Lower lobe of right lung (tissue), 2 donors: ENCODE results near the gene FGF21. TPM values are rescaled to one million over a fixed set of nuclear protein-coding genes. Genes with fewer than 3 reads are reported as not detected.

Experiments used
- ATAC-seq, 2 donors: fragments of 200-7000 bp; cut with Tn5 transposase; one replicate each; pipeline ENCODE4 v1.9.1; 2020 to 2022; ENCODE audit warnings: mild to moderate bottlenecking in 2 of 2, moderate library complexity in 2 of 2
- DNase-seq: peaks from one replicate; pipeline ENCODE4 v3.0.0-alpha.2; 2020
- H3K27ac ChIP-seq: fragments of 200-600 bp; one replicate; pipeline ENCODE4 v1.8.0; 2022
- H3K27me3 ChIP-seq: fragments of 200-600 bp; one replicate; pipeline ENCODE4 v1.8.0; 2022; ENCODE audit warnings: low read depth
- H3K36me3 ChIP-seq: fragments of 200-600 bp; one replicate; pipeline ENCODE4 v1.8.0; 2022; ENCODE audit warnings: mild to moderate bottlenecking
- H3K4me1 ChIP-seq: fragments of 200-600 bp; one replicate; pipeline ENCODE4 v1.8.0; 2022
- H3K4me3 ChIP-seq: fragments of 200-600 bp; one replicate; pipeline ENCODE4 v1.8.0; 2022; ENCODE audit warnings: mild to moderate bottlenecking
- H3K9me3 ChIP-seq: fragments of 200-600 bp; one replicate; pipeline ENCODE4 v1.8.0; 2022
- intact Hi-C: fragments of 100-400 bp; cut with DNase I; formaldehyde crosslinking; loops from one replicate; pipeline ENCODE4 v1.11.0; 2022
- long read RNA-seq: library from polyadenylated mRNA; unstranded; transcript quantifications from one replicate; pipeline ENCODE4 v2.0.0, GENCODE V29; 2021
- total RNA-seq: library from RNA; stranded (reverse); fragmentation: NEBNext Ultra II Directional; extraction: Animal tissue kit (Norgen Biotek cat#: 25700); gene quantifications from one replicate; pipeline ENCODE4 v1.2.1, GENCODE V29; 2021
- TF ChIP-seq, protein P1 (sequence below): fragments of 200-600 bp; IDR thresholded peaks from one replicate; pipeline ENCODE4 v1.8.0; 2022; ENCODE audit warnings: antibody characterized with exemption, mild to moderate bottlenecking
- donor health status: DM: no; HTN: yes; CAD: no; lungs with severe emphysema.

FGF21 gene, protein sequence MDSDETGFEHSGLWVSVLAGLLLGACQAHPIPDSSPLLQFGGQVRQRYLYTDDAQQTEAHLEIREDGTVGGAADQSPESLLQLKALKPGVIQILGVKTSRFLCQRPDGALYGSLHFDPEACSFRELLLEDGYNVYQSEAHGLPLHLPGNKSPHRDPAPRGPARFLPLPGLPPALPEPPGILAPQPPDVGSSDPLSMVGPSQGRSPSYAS
- total RNA-seq, result not detected
- long read RNA-seq, result 0 reads

DNA sequence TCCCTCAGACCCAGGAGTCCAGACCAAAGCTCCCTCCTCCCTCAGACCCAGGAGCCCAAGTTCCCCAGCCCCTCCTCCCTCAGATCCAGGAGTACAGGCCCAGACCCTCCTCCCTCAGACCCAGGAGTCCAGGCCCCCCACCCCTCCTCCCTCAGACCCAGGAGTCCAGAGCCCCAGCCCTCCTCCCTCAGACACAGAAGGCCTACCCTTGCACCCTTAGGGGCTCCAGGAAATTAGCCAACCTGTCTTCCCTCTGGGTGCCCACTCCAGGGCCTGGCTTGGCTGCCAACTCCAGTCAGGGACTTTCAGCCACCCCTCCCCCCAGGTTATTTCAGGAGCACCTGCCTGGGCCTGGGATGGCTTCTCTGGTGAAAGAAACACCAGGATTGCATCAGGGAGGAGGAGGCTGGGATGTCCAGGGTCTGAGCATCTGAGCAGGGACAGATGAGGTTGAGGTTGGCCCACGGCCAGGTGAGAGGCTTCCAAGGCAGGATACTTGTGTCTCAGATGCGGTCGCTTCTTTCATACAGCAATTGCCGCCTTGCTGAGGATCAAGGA, at the start of gene FGF21:
TSS of gene FGF21 (plus strand) at position 441 of the 558 bp plus-strand sequence. CDS start 713 bp downstream, outside the sequence.
- H3K4me1 ChIP-seq, result peaks cover 23% of the 10 kb centered on the region
- no peak within 1 kb of the TSS for H3K4me3 ChIP-seq
- peak within 1 kb of the TSS; percentile 75 for H3K27ac ChIP-seq
- H3K36me3 ChIP-seq, result no peaks in the 10 kb centered on the region
- intact Hi-C loops, result no loop called here
- TF ChIP-seq, protein P1, sequence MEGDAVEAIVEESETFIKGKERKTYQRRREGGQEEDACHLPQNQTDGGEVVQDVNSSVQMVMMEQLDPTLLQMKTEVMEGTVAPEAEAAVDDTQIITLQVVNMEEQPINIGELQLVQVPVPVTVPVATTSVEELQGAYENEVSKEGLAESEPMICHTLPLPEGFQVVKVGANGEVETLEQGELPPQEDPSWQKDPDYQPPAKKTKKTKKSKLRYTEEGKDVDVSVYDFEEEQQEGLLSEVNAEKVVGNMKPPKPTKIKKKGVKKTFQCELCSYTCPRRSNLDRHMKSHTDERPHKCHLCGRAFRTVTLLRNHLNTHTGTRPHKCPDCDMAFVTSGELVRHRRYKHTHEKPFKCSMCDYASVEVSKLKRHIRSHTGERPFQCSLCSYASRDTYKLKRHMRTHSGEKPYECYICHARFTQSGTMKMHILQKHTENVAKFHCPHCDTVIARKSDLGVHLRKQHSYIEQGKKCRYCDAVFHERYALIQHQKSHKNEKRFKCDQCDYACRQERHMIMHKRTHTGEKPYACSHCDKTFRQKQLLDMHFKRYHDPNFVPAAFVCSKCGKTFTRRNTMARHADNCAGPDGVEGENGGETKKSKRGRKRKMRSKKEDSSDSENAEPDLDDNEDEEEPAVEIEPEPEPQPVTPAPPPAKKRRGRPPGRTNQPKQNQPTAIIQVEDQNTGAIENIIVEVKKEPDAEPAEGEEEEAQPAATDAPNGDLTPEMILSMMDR, result no peak
- ATAC-seq (no peak), DNase-seq (no peak)
- no peaks in the 10 kb centered on the region for H3K9me3 ChIP-seq
- peaks cover 24% of the 10 kb centered on the region for H3K27me3 ChIP-seq

DNA sequence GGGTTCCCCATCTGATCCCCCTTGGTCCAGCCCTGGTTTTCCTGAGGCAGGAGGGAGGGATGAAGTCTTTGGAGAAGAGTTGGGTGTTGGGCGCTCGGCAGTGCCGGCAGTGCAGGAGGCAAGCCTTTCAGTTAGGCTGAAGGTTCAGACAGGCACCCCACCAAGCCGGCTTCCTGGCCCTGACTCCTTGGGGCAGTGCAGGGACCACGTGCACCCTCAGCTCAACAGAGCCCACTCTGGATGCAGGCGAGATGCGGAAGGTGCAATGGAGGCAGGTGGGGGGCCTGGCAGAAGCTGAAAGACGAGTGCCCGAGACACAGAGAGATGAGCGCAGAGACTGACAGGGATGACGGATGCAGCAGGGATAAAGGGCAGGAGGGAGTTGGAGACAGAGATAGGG, 46.9 kb upstream of the FGF21 start:
- intact Hi-C loops, result no loop called here
- Histone ChIP-seq H3K27ac (no peak overlapping the region), H3K9me3 (no peaks in the 10 kb centered on the region), H3K27me3 (no peaks in the 10 kb centered on the region), H3K36me3 (no peaks in the 10 kb centered on the region), H3K4me3 (no peak overlapping the region), H3K4me1 (peaks cover 8% of the 10 kb centered on the region)
- TF ChIP-seq, protein P1, result no peak
- ATAC-seq, result no peak
- no peak for DNase-seq

DNA sequence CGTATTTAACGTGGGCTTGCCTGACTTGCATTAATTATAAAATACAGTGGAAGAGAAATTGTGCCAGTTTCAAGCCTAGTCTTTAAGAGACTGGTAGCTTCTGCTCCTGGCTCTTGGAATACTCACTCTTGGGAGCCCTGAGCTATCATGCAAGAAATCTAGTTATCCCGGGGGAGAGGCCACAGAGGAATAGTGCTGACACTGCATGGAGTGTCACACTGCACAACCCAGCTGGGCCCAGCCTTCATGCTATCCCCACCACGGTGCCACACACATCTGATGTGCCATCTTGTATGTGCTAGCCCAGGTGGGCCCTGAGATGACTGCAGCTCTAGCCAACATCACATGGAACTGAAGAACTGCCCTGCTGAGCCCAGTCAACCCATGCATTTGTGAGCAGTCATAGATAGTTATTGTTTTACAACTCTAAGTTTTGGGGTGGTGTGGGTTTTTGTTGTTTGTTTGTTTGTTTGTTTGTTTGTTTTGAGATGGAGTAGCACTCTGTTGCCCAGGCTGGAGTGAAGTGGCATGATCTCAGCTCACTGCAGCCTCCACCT, 44.1 kb upstream of the FGF21 start:
- no peaks in the 10 kb centered on the region for H3K27me3 ChIP-seq
- DNase-seq (no peak), ATAC-seq (no peak)
- no peak overlapping the region for H3K27ac ChIP-seq
- peaks cover 23% of the 10 kb centered on the region for H3K4me1 ChIP-seq
- TF ChIP-seq, protein P1, result no peak
- H3K36me3 ChIP-seq, result no peaks in the 10 kb centered on the region
- no peak overlapping the region for H3K4me3 ChIP-seq
- intact Hi-C loops, result no loop called here
- H3K9me3 ChIP-seq, result no peaks in the 10 kb centered on the region

DNA sequence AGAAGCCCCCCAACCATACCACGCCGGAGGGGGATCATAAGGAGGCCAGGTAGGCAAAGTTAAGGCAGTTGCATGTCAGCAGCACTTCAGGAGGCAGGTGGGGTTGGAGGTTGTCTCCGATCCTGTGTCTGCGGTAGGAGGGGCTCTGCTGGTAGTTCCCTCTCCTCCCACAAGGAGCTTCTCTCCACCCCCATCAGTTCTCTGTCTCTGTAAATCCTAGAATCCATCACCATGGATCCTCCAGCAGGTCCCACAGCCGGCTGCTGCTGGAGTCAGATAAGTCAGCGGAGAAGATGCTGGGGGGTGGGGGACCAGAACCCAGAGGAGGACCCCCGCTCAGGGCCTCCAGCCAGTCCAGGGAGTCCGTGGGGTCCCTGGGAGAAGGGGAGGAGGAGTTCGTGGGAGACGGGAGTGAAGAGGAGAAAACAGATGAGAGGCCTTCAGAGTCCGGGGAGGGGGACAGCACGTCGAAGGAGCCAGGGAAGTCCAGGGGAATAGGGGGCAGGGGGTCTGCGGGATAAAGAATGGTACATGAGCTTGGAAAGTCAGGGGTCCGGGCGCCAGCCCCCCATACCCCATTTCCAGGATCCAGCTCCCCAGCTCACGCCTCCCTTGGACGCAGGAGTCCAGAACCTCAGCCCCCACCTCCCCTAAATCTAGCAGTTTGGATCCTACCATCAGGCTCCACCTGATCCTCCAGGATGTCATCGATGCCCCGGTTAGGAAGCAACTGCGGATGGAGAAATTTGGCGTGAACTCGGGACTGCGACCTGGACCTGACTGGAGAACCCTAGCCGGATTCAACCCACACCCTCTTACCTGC, 42.1 kb upstream of the FGF21 start:
- DNase-seq (no peak), ATAC-seq (no peak)
- Histone ChIP-seq H3K27me3 (no peaks in the 10 kb centered on the region), H3K36me3 (no peaks in the 10 kb centered on the region), H3K4me3 (peak overlapping the region; percentile 81), H3K27ac (peak overlapping the region; percentile 60), H3K9me3 (no peaks in the 10 kb centered on the region), H3K4me1 (peaks cover 34% of the 10 kb centered on the region)
- TF ChIP-seq, protein P1, result no peak
- intact Hi-C loops, result no loop called here

DNA sequence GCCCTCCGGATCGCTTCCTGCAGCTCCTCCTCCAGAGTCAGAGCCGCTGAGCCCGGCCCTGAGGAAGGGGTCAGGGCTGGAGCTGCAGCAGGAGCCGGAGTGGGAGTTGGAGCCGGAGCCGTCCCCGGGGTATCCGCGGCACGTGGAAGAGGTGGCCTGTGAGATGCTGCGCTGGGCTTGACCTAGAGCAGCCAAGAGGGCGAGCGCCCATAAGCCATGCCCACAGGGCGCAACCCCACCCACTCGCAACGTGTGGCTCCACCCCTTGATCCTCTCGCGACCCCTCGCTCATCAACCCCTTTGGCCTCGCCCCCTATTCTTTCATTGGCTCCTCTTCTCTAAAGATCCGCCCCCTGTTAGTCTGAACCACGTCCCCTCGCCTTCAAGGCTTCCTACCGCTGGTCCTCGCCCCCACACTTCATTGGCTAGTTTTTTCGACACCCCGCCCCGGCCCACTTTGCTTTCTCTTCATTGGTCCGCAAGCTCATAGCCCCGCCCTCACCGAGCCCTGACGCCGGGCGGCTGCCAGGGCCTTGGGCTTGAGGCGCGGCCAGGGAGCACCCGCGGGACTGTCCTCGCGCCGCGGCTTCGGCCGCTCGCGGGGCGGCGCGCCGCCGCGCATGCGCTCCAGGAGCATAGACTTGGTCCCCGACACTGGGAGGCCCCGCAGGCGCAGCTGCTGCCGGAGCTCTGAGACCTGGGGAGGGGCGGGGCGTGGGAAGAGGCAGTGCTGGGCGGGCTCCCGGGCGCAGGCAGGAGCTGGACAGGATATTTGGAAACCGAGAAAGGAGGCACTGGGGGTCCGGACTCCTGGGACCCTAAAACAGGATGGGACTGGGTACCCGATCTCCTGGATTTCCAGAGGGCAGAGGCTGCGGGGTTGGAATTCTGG, 41.2 kb upstream of the FGF21 start:
- Histone ChIP-seq H3K4me3 (peak overlapping the region; percentile 81), H3K36me3 (no peaks in the 10 kb centered on the region), H3K9me3 (no peaks in the 10 kb centered on the region), H3K27ac (peak overlapping the region; percentile 82), H3K4me1 (peaks cover 36% of the 10 kb centered on the region), H3K27me3 (no peaks in the 10 kb centered on the region)
- TF ChIP-seq, protein P1, result no peak
- ATAC-seq (peak; percentile 97 to 98), DNase-seq (peak; percentile 99)
- intact Hi-C loops, result no loop called here
